H9 (cell line): ENCODE measurements around the gene ZNF106. TPM values are rescaled to one million over a fixed set of nuclear protein-coding genes. Genes with fewer than 3 reads are reported as not detected.

ENCODE experiments used
- DNase-seq: peaks from one replicate; pipeline ENCODE4 v3.0.0-alpha.2; 2017
- H2AFZ ChIP-seq: one replicate; pipeline ENCODE4 v1.6.1; 2013; ENCODE audit warnings: mild to moderate bottlenecking, low read length, control low read depth, moderate library complexity
- H2AK5ac ChIP-seq: 2 replicates; pipeline ENCODE4 v1.6.1; 2013; ENCODE audit warnings: low read length, control low read depth, mixed read lengths; ENCODE audit not compliant: insufficient read length
- H2BK120ac ChIP-seq: one replicate; pipeline ENCODE4 v1.6.1; 2013; ENCODE audit warnings: low read depth, mild to moderate bottlenecking, low read length, control low read depth, inconsistent platforms; ENCODE audit not compliant: poor library complexity, severe bottlenecking
- H2BK12ac ChIP-seq: 2 replicates; pipeline ENCODE4 v1.6.1; 2013; ENCODE audit warnings: low read length, control low read depth, mixed read lengths, low read depth; ENCODE audit not compliant: insufficient read length
- H2BK15ac ChIP-seq: 2 replicates; pipeline ENCODE4 v1.6.1; 2013; ENCODE audit warnings: low read depth, low read length, control low read depth
- H2BK20ac ChIP-seq: one replicate; pipeline ENCODE4 v1.6.1; 2013; ENCODE audit warnings: low read depth, mild to moderate bottlenecking, low read length, control low read depth, inconsistent platforms; ENCODE audit not compliant: poor library complexity, severe bottlenecking
- H2BK5ac ChIP-seq: 2 replicates; pipeline ENCODE4 v1.6.1; 2013; ENCODE audit warnings: low read length, control low read depth, mixed read lengths; ENCODE audit not compliant: insufficient read length
- H3K14ac ChIP-seq: 2 replicates; pipeline ENCODE4 v1.6.1; 2013; ENCODE audit warnings: low read length, control low read depth; ENCODE audit not compliant: insufficient read depth
- H3K18ac ChIP-seq: 2 replicates; pipeline ENCODE4 v1.6.1; 2013; ENCODE audit warnings: low read depth, mild to moderate bottlenecking, mixed read lengths, low read length, control low read depth; ENCODE audit not compliant: insufficient read length
- H3K23ac ChIP-seq: 2 replicates; pipeline ENCODE4 v1.6.1; 2013; ENCODE audit warnings: low read length, control low read depth, mixed read lengths, low read depth; ENCODE audit not compliant: insufficient read length
- H3K23me2 ChIP-seq: 2 replicates; pipeline ENCODE4 v1.6.1; 2013; ENCODE audit warnings: low read depth, mild to moderate bottlenecking, mixed read lengths, low read length, control low read depth; ENCODE audit not compliant: insufficient read length, poor library complexity, severe bottlenecking
- H3K27ac ChIP-seq: 2 replicates; pipeline ENCODE4 v1.5.1; 2013; ENCODE audit warnings: low read length, control low read depth, mixed read lengths, low read depth; ENCODE audit not compliant: insufficient read length
- H3K27me3 ChIP-seq: 2 replicates; pipeline ENCODE4 v1.6.1; 2013; ENCODE audit warnings: low read length, control low read depth, inconsistent platforms; ENCODE audit not compliant: insufficient read depth
- H3K4ac ChIP-seq: 2 replicates; pipeline ENCODE4 v1.6.1; 2013; ENCODE audit warnings: low read depth, mild to moderate bottlenecking, control low read depth, inconsistent platforms, low read length, moderate library complexity
- H3K4me1 ChIP-seq: 2 replicates; pipeline ENCODE4 v1.6.1; 2013; ENCODE audit warnings: low read length, control low read depth, inconsistent platforms; ENCODE audit not compliant: insufficient read depth
- H3K4me2 ChIP-seq: 2 replicates; pipeline ENCODE4 v1.6.1; 2013; ENCODE audit warnings: low read length, control low read depth, mixed read lengths; ENCODE audit not compliant: insufficient read length, insufficient read depth
- H3K56ac ChIP-seq: 2 replicates; pipeline ENCODE4 v1.6.1; 2013; ENCODE audit warnings: low read depth, mild to moderate bottlenecking, mixed read lengths, low read length, control low read depth; ENCODE audit not compliant: insufficient read length
- H3K79me1 ChIP-seq: 2 replicates; pipeline ENCODE4 v1.6.1; 2013; ENCODE audit warnings: low read depth, mild to moderate bottlenecking, moderate library complexity, low read length, control low read depth, inconsistent platforms; ENCODE audit not compliant: insufficient read depth, poor library complexity, severe bottlenecking
- H3K79me2 ChIP-seq: 2 replicates; pipeline ENCODE4 v1.6.1; 2013; ENCODE audit warnings: low read length, control low read depth, inconsistent platforms; ENCODE audit not compliant: insufficient read depth
- H3K9ac ChIP-seq: 2 replicates; pipeline ENCODE4 v1.6.1; 2013; ENCODE audit warnings: low read length, control low read depth, mixed read lengths; ENCODE audit not compliant: insufficient read length; ENCODE audit errors: extremely low read depth
- H3K9me3 ChIP-seq: one replicate; pipeline ENCODE4 v1.6.1; 2013; ENCODE audit warnings: low read depth, low read length, inconsistent platforms; ENCODE audit not compliant: control insufficient read depth
- H3T11ph ChIP-seq: one replicate; pipeline ENCODE4 v1.6.1; 2013; ENCODE audit warnings: mild to moderate bottlenecking, low read length, control low read depth, inconsistent platforms
- H4K20me1 ChIP-seq: one replicate; pipeline ENCODE4 v1.6.1; 2013; ENCODE audit not compliant: control insufficient read depth, insufficient read length, insufficient read depth
- H4K5ac ChIP-seq: 2 replicates; pipeline ENCODE4 v1.6.1; 2013; ENCODE audit warnings: low read depth, mild to moderate bottlenecking, mixed read lengths, low read length, control low read depth; ENCODE audit not compliant: insufficient read length
- H4K8ac ChIP-seq: replicated peaks from 2 replicates; pipeline ENCODE4 v1.6.1; 2013; ENCODE audit warnings: low read length, control low read depth, mixed read lengths, low read depth; ENCODE audit not compliant: insufficient read length
- H4K91ac ChIP-seq: 2 replicates; pipeline ENCODE4 v1.6.1; 2013; ENCODE audit warnings: low read depth, mild to moderate bottlenecking, moderate library complexity, mixed read lengths, low read length, control low read depth; ENCODE audit not compliant: insufficient read length
- H3K27ac Mint-ChIP-seq, 3 experiments: 2 replicates in 2 of 3; 3 replicates in 1 of 3; pipeline ENCODE4 v1.8.0; 2020 to 2021; ENCODE audit warnings: mixed read lengths in 3 of 3, mild to moderate bottlenecking in 1 of 3, moderate library complexity in 1 of 3
- H3K27me3 Mint-ChIP-seq: 2 replicates; pipeline ENCODE4 v1.8.0; 2021; ENCODE audit warnings: low read depth, mild to moderate bottlenecking, moderate library complexity, mixed read lengths
- H3K36me3 Mint-ChIP-seq, 3 experiments: 2 replicates in 2 of 3; 3 replicates in 1 of 3; pipeline ENCODE4 v1.8.0; 2020 to 2021; ENCODE audit warnings: low read depth in 3 of 3, mixed read lengths in 3 of 3; ENCODE audit not compliant: insufficient read depth in 1 of 3
- H3K4me1 Mint-ChIP-seq, 2 experiments: 2 replicates each; pipeline ENCODE4 v1.8.0; 2020; ENCODE audit warnings: mixed read lengths in 2 of 2
- H3K4me3 Mint-ChIP-seq, 2 experiments: 2 replicates in 1 of 2; 3 replicates in 1 of 2; pipeline ENCODE4 v1.8.0; 2020 to 2021; ENCODE audit warnings: mild to moderate bottlenecking in 2 of 2, mixed read lengths in 2 of 2, moderate library complexity in 1 of 2
- H3K9me3 Mint-ChIP-seq, 2 experiments: 2 replicates in 1 of 2; 3 replicates in 1 of 2; pipeline ENCODE4 v1.8.0; 2020; ENCODE audit warnings: mild to moderate bottlenecking in 2 of 2, mixed read lengths in 2 of 2, moderate library complexity in 1 of 2
- CTCF ChIP-seq: fragments of 200-600 bp; sonication (generic); conservative IDR thresholded peaks from 3 replicates; pipeline ENCODE4 v1.8.0; 2021; ENCODE audit warnings: antibody characterized with exemption, mild to moderate bottlenecking
- WGBS: extraction: QIAGEN DNeasy Blood & Tissue Kit; methylation state at CpG from one replicate; pipeline ENCODE4 v1.1.7; 2013; ENCODE audit warnings: missing lambda C conversion rate, low lambda C conversion rate, mixed read lengths; ENCODE audit not compliant: insufficient read length; ENCODE audit errors: extremely low coverage; 5-methylcytosine and 5-hydroxymethylcytosine counted together
- total RNA-seq: library from RNA; stranded (reverse); gene quantifications from 2 replicates; pipeline ENCODE4 v1.2.1, GENCODE V29; 2021

Gene ZNF106
- total RNA-seq, 1 experiment from 2014 or later = 55.0 TPM

DNA sequence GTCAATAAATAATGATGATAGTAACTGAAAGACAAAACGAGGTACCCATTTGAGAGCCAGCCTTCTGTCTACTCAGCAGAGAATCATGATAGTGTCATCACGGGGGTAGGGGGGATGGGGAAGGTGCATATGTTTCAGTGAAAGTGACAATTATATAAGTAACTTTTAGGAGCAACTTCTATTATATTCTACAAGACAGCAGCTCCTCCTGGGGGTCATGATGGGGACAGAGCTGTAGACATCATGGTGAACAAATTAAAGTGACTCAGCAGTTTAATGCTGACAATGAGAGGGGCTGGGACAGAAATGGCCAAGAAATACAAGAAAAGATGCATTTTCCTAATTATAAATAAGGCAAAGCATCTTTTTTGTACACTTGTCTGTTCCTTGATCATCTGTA is 119.8 kb downstream of the ZNF106 start:
- H3K18ac ChIP-seq = no peak overlapping the region
- TF ChIP-seq CTCF = no peak
- no peak overlapping the region for H2BK20ac ChIP-seq
- Mint-ChIP-seq H3K9me3 (peaks cover 19 to 21% of the 10 kb centered on the region in 2 experiments), H3K36me3 (peaks cover 7 to 16% (median 9%) of the 10 kb centered on the region in 3 experiments; a peak in 6 of 7 replicates), H3K4me3 (no peak overlapping the region), H3K4me1 (no peaks in the 10 kb centered on the region), H3K27ac (no peak overlapping the region), H3K27me3 (peaks cover 6% of the 10 kb centered on the region)
- H4K20me1 ChIP-seq = no peaks in the 10 kb centered on the region
- H3K56ac ChIP-seq = no peak overlapping the region
- no peak overlapping the region for H3K4me2 ChIP-seq
- no peak overlapping the region for H2AK5ac ChIP-seq
- no peaks in the 10 kb centered on the region for H3K9me3 ChIP-seq
- no peak overlapping the region for H4K91ac ChIP-seq
- no peak overlapping the region for H4K5ac ChIP-seq
- H2AFZ ChIP-seq = no peak overlapping the region
- no peak overlapping the region for H3K14ac ChIP-seq
- no peak overlapping the region for H4K8ac ChIP-seq
- H3K23ac ChIP-seq = no peak overlapping the region
- no peak overlapping the region for H2BK15ac ChIP-seq
- H3K79me2 ChIP-seq = no peaks in the 10 kb centered on the region
- H3K23me2 ChIP-seq = no peaks in the 10 kb centered on the region
- H2BK12ac ChIP-seq = no peak overlapping the region
- no peak overlapping the region for H2BK5ac ChIP-seq
- H3K4me1 ChIP-seq = no peaks in the 10 kb centered on the region
- no peak overlapping the region for H3K4ac ChIP-seq
- no CpG with 5 or more reads among the region's 2 CpGs for WGBS
- no peak overlapping the region for H2BK120ac ChIP-seq
- no peak overlapping the region for H3T11ph ChIP-seq
- no peak overlapping the region for H3K27ac ChIP-seq
- DNase-seq = no peak
- H3K27me3 ChIP-seq = no peaks in the 10 kb centered on the region
- H3K79me1 ChIP-seq = no peaks in the 10 kb centered on the region
- no peak overlapping the region for H3K9ac ChIP-seq
